ENCODE measurements around the gene ZDHHC21. TPM values are rescaled to one million over a fixed set of nuclear protein-coding genes. Genes with fewer than 3 reads are reported as not detected.
A peak's percentile ranks its signal among the peaks of the same experiment; 100 is the strongest.

The ZDHHC21 gene
- total RNA-seq, 1 experiment from 2014 or later: 4.1 TPM

DNA sequence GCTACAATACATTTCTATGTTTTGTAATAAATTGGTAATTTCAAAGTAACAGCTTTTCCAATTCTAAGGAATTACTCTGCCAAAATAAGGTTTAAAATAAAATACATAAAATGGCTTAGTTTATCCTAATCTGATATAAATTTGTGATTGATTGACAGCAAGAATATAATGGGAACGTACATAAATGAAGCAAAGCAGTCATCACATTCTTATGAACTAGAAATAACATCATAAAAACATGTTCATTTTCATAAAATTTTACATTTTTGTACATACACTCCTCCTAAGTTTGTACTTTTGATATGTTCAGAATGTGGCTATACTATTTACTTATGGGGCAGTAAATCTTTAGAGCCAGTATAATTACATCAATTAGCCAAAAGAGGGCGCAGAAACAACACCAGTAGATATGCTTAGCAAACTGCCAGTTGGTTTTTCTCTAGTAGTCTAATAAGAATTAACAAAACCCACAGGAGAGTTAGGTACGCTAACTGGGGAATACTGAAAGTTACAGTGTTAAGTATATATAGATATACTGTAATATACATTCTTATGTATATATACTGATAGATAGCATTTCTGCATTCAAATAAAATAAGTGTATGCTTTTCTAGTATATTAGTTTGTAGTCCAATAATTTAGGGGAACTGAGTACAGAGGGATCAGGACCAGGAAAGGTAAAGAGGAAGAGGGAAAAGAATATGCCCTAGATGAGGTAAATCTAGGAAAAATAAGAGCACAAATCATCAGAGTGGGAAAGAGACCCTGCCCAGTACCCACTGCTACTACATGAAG, 76.8 kb downstream of the ZDHHC21 start:
- DNase-seq (ENCODE audit: low read depth): peak; percentile 52

GRCh38 chr9:14608540-14608939, 84.7 kb downstream of the ZDHHC21 start:
- DNase-seq (ENCODE audit: low read depth): peak; percentile 26

GRCh38 chr9:14597171-14597799, 95.9 kb downstream of the ZDHHC21 start:
- DNase-seq (ENCODE audit: low read depth): no peak

GRCh38 chr9:14593406-14593805, 99.8 kb downstream of the ZDHHC21 start:
- no peak for DNase-seq (ENCODE audit: low read depth)

DNA sequence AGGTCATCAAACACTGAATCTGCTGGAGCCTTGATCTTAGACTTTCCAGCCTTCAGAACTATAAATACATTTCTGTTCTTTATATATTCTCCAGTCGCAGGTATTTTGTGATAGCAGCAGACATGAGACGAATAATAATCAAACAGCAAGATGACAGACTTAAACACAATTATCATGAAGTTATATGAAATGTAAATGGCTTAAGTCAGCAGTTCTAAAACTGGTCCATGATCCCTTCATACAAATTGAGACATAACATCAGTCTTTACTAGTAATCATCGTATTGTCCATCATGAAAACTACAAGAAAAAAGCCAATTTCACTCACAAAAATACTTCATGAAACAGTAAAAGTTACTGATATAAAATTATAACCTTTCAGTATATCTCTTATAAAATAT, 101.8 kb downstream of the ZDHHC21 start:
- no peak for DNase-seq (ENCODE audit: low read depth)

GRCh38 chr9:14585730-14586473, 107.3 kb downstream of the ZDHHC21 start:
- no peak for DNase-seq (ENCODE audit: low read depth)

DNA sequence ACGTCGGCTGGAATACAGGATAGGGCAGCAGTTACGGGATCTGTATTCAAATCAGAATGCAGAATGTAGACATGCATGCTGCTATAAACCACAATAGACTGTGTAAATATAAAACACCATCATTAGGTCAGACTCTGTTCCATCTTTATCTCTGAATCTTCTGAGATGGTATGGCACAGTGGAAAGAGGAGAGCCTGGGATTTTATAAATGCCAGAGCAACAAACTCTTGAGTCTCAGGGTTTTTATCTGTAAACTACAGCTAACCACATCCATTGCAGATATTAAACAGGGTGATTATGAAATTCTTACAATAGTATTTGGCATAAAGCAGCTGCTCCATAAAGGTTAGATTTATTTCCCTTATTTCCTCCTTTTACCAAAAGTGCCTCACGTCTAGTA, 108.7 kb downstream of the ZDHHC21 start:
- DNase-seq (ENCODE audit: low read depth): no peak

DNA sequence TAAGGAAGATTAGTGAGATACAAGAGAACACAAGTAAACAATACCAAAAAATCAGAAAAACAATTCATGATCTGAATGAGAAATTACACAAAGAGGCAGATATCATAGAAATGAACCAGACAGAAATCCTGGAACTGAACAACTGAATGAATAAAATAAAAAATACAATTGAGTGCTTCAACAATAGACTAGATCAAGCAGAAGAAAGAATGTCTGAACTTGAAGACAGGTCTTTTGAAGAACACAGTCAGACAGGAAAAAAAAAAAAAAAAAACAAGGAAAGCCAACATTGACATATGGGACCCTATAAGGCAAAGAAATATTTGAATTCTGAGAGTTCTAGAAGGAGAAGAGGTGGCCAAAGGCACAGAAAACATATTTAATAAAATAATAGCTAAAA, 115.2 kb downstream of the ZDHHC21 start:
- DNase-seq (ENCODE audit: low read depth): no peak

DNA sequence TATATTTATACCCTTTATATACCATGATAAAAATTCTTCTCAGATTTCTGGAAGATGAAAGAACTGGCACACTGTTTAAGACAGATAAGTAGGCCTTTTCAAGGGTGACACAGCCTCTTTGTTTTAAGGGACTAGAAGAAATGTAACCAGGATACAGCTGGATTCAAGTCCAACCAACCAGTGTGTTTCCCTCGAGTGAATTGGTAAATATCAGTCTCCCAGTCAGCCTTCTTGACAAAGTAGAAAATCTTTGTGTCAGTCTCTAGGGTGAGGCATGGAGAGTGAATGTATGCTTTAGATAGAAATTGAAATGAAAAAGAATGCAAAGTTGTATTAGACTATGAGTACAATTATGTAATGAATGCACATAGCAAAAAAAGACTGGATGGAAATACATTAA, 119.1 kb downstream of the ZDHHC21 start:
- DNase-seq (ENCODE audit: low read depth): no peak

GRCh38 chr9:14573319-14573718, 119.9 kb downstream of the ZDHHC21 start:
- DNase-seq (ENCODE audit: low read depth): no peak

DNA sequence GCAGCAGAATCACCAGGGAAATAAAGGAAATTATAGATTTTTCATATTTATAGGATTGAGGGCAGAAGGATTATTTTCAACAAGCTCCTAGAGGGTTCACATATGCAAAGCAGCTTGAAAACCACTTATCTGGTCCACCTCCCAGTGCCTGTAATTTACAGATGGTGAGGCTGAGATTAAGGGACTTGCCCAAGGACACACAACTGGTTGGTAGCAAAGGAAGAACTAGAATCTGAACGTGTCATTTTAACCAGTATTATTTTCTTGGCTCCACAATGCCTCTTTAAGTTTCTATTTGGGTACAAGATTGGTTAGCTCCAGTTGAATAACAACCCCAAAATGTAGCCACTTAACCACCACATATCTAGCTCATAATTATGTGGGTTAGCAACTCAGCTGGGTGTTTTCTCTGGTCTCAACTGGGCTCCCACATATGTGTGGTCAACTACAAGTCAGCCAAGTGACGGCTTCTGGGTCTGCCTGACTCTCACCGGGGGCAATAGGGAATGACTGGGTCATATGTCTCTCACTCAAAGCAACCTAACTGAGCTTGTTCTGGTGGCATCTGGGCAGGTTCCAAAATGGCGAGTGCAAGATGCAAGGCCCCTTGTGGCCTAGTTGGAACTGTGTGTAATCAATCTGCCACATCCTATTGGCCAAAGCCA, 127.7 kb downstream of the ZDHHC21 start:
- DNase-seq (ENCODE audit: low read depth): no peak

DNA sequence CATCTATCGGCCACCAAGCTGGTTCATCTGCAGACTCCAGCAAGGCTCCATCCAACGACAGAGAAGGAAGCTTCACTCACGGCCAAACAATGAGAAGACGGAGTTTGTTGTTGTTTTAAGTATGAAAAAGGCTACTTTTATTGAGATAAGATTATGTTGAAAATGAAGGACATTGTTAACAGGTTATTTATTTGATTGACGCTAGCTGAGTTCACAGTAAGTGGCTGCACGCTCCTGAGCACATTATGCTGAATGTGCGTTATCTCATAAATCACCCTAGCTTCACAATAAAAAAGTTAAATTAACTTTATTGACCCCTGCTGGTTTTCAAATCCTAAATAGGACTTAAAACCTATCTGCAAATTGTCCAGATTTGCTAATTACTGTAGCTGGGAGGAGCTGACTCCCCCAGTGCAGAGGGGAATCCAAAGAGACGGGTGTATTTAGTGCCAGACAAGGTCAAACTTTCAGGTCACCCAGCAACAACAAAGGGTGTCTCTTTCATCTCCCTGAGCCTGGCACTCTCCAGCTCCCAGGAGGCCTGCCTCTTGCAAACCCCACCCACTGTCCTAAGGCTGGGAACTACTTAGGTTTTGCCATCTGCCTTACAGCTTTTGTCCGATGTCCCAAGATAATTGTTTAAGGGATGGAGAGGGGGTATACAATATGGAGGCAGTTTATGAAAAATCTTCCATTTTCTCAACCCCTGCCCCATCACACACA, 129.2 kb downstream of the ZDHHC21 start:
- no peak for DNase-seq (ENCODE audit: low read depth)

- no peak for DNase-seq (ENCODE audit: low read depth)
Measured at GRCh38 chr9:14561929-14562405, 131.3 kb downstream of the ZDHHC21 start.

Other genes with a start within 250 kb of the ZDHHC21 start
- gene CER1, start 29.3 kb upstream of the ZDHHC21 start, total RNA-seq (2014; rRNA removed; shearing (Covaris generic)): not detected in 2 replicates
- gene FREM1, start 217.0 kb upstream of the ZDHHC21 start, total RNA-seq (2014; rRNA removed; shearing (Covaris generic)): 0.60 and 0.88 TPM in 2 replicates

All from RPMI7951 (cell line).